SK-N-SH (cell line): ENCODE results near the gene EBNA1BP2. TPM values are rescaled to one million over a fixed set of nuclear protein-coding genes. Genes with fewer than 3 reads are reported as not detected.

Experiments
- CTCF ChIA-PET: fragments of 300-600, 350-600 bp; formaldehyde crosslinking; extraction: SDS; loops from one replicate; lab custom pipeline; 2021; lab: Yijun Ruan, JAX
- POLR2A ChIA-PET: fragments of 350-600 bp; sonication (Branson Sonifier 250); formaldehyde crosslinking; extraction: SDS; loops from one replicate; lab custom pipeline; 2020; ENCODE audit warnings: antibody characterized with exemption, inconsistent platforms; lab: Yijun Ruan, JAX
- DNase-seq: peaks from one replicate; pipeline ENCODE4 v3.0.0; 2012
- H2AFZ ChIP-seq: fragments of 200-600 bp; sonication (generic); 2 replicates; pipeline ENCODE4 v1.8.1; 2016; ENCODE audit warnings: antibody characterized with exemption, mild to moderate bottlenecking, low read depth
- H3F3A ChIP-seq: fragments of 200-600 bp; sonication (generic); replicated peaks from 2 replicates; pipeline ENCODE3; 2016; ENCODE audit warnings: antibody characterized with exemption, mild to moderate bottlenecking; ENCODE audit not compliant: insufficient read depth
- H3K27ac ChIP-seq, 2 experiments: fragments of 200-500 bp in 1 of 2; fragments of 200-600 bp in 1 of 2; sonication (Bioruptor generic) in 1 of 2; sonication (generic), shearing (Covaris generic) in 1 of 2; 2 replicates each; pipeline versions ENCODE4 v1.5.1 to v1.6.1; 2014 to 2016; ENCODE audit warnings: low read depth in 2 of 2, inconsistent platforms in 1 of 2, low read length in 1 of 2, mild to moderate bottlenecking in 1 of 2, mixed read lengths in 1 of 2
- H3K27me3 ChIP-seq: fragments of 200-600 bp; sonication (generic), shearing (Covaris generic); 2 replicates; pipeline ENCODE4 v1.6.1; 2016; ENCODE audit warnings: mixed run types; ENCODE audit not compliant: insufficient read depth
- H3K36me3 ChIP-seq, 2 experiments: fragments of 200-500 bp in 1 of 2; fragments of 200-600 bp in 1 of 2; sonication (Bioruptor generic) in 1 of 2; sonication (generic) in 1 of 2; replicated peaks in 1 of 2; 2 replicates each; pipeline versions ENCODE3 to v1.5.1; 2014 to 2016; ENCODE audit warnings: low read length in 1 of 2, mild to moderate bottlenecking in 1 of 2; ENCODE audit not compliant: insufficient read depth in 2 of 2, control insufficient read depth in 1 of 2
- H3K4me1 ChIP-seq, 2 experiments: fragments of 200-500 bp in 1 of 2; fragments of 200-600 bp in 1 of 2; sonication (Bioruptor generic) in 1 of 2; sonication (generic), shearing (Covaris generic) in 1 of 2; 2 replicates each; pipeline versions ENCODE4 v1.5.1 to v1.6.1; 2014 to 2016; ENCODE audit warnings: low read depth in 1 of 2, low read length in 1 of 2, mixed run types in 1 of 2; ENCODE audit not compliant: insufficient read depth in 2 of 2, control insufficient read depth in 1 of 2
- H3K4me2 ChIP-seq: fragments of 200-600 bp; sonication (generic), shearing (Covaris generic); 2 replicates; pipeline ENCODE4 v1.6.1; 2017; ENCODE audit warnings: mixed run types
- H3K4me3 ChIP-seq, 2 experiments: fragments of 200-500 bp in 1 of 2; fragments of 200-600 bp in 1 of 2; sonication (Bioruptor generic) in 1 of 2; sonication (generic), shearing (Covaris generic) in 1 of 2; 2 replicates each; pipeline versions ENCODE4 v1.5.1 to v1.8.1; 2014 to 2016; ENCODE audit warnings: low read depth in 2 of 2, inconsistent platforms in 1 of 2, low read length in 1 of 2, mild to moderate bottlenecking in 1 of 2, mixed read lengths in 1 of 2, moderate library complexity in 1 of 2
- H3K79me2 ChIP-seq: fragments of 200-600 bp; sonication (generic); 2 replicates; pipeline ENCODE4 v1.8.1; 2017; ENCODE audit warnings: mild to moderate bottlenecking; ENCODE audit not compliant: insufficient read depth
- H3K9ac ChIP-seq: fragments of 200-600 bp; sonication (generic); 2 replicates; pipeline ENCODE4 v1.6.1; 2017; ENCODE audit warnings: mixed run types
- H3K9me2 ChIP-seq: fragments of 200-600 bp; sonication (generic); 2 replicates; pipeline ENCODE4 v1.6.1; 2017; ENCODE audit warnings: mixed run types
- H3K9me3 ChIP-seq: fragments of 200-600 bp; sonication (generic); 2 replicates; pipeline ENCODE4 v1.6.1; 2017; ENCODE audit warnings: mixed run types, mild to moderate bottlenecking, moderate library complexity
- H4K20me1 ChIP-seq: fragments of 200-600 bp; sonication (generic); 2 replicates; pipeline ENCODE4 v1.6.1; 2017; ENCODE audit warnings: mild to moderate bottlenecking, mixed run types; ENCODE audit not compliant: insufficient read depth
- CTCF ChIP-seq: fragments of 200-600 bp; sonication (generic); IDR thresholded peaks from 2 replicates; pipeline ENCODE4 v1.6.1; 2017; ENCODE audit warnings: antibody characterized with exemption, mild to moderate bottlenecking, moderate library complexity
- ELF1 ChIP-seq: IDR thresholded peaks from 2 replicates; pipeline ENCODE4 v1.4.0; 2012
- EP300 ChIP-seq, 2 experiments: IDR thresholded peaks; 2 replicates each; pipeline versions ENCODE4 v1.4.0 to v1.6.1; 2012; ENCODE audit warnings: borderline replicate concordance in 1 of 2, low read depth in 1 of 2, low read length in 1 of 2
- EZH2phosphoT487 ChIP-seq: fragments of 200-600 bp; sonication (generic); IDR thresholded peaks from 2 replicates; pipeline ENCODE4 v1.6.1; 2017; ENCODE audit warnings: low read depth, mixed run types, mild to moderate bottlenecking, antibody characterized with exemption, moderate library complexity, borderline replicate concordance
- FOXJ3 ChIP-seq: sonication (generic); formaldehyde crosslinking; IDR thresholded peaks from 2 replicates; pipeline ENCODE4 v1.5.1; 2020; ENCODE audit warnings: mild to moderate bottlenecking, missing genetic modification reagents
- GABPA ChIP-seq: IDR thresholded peaks from 2 replicates; pipeline ENCODE4 v1.4.0; 2012; ENCODE audit warnings: low read depth, mild to moderate bottlenecking
- MXI1 ChIP-seq: IDR thresholded peaks from 2 replicates; pipeline ENCODE4 v1.6.1; 2012; ENCODE audit warnings: mild to moderate bottlenecking, low read depth, low read length, improper control_type of control experiment
- NRF1 ChIP-seq: IDR thresholded peaks from 2 replicates; pipeline ENCODE4 v1.6.1; 2012; ENCODE audit warnings: low read depth, mild to moderate bottlenecking, low read length
- PBX3 ChIP-seq: IDR thresholded peaks from 2 replicates; pipeline ENCODE4; 2012
- RCOR1 ChIP-seq: fragments of 150-350 bp; IDR thresholded peaks from 2 replicates; pipeline ENCODE4 v1.6.1; 2017; ENCODE audit warnings: antibody characterized with exemption, low read length
- RFX5 ChIP-seq: IDR thresholded peaks from 2 replicates; pipeline ENCODE4 v1.6.1; 2012; ENCODE audit warnings: mild to moderate bottlenecking, improper control_type of control experiment, low read length
- SIN3A ChIP-seq: IDR thresholded peaks from 2 replicates; pipeline ENCODE4 v1.6.1; 2012; ENCODE audit warnings: low read depth, mild to moderate bottlenecking, low read length, moderate library complexity, borderline replicate concordance
- SMC3 ChIP-seq: IDR thresholded peaks from 2 replicates; pipeline ENCODE4 v1.6.1; 2012; ENCODE audit warnings: low read depth, low read length, improper control_type of control experiment
- TAF1 ChIP-seq: IDR thresholded peaks from 2 replicates; pipeline ENCODE4 v1.6.1; 2012; ENCODE audit warnings: low read depth, mild to moderate bottlenecking, low read length, moderate library complexity, borderline replicate concordance
- TEAD4 ChIP-seq: IDR thresholded peaks from 2 replicates; pipeline ENCODE4 v1.4.0; 2012; ENCODE audit warnings: mild to moderate bottlenecking, borderline replicate concordance; ENCODE audit not compliant: insufficient read depth
- YY1 ChIP-seq: IDR thresholded peaks from 2 replicates; pipeline ENCODE4 v1.4.0; 2012; ENCODE audit warnings: low read depth, mild to moderate bottlenecking
- WGBS: methylation state at CpG from one replicate; pipeline ENCODE4 v1.1.6; 2017; ENCODE audit warnings: low lambda C conversion rate; 5-methylcytosine and 5-hydroxymethylcytosine counted together
- polyA plus RNA-seq, 3 experiments: library from polyadenylated mRNA; depleted of rRNA; stranded (reverse); fragments of >200 nt; gene quantifications; 2 replicates each; pipeline ENCODE4 v1.2.3, GENCODE V29; 2012
- TF ChIP-seq, protein P1 (sequence below): fragments of 150-350 bp; IDR thresholded peaks from 2 replicates; pipeline ENCODE4 v1.6.1; 2017; ENCODE audit warnings: antibody characterized with exemption, low read length, low read depth, borderline replicate concordance
- TF ChIP-seq, protein P2 (sequence below): fragments of 150-350 bp; IDR thresholded peaks from 2 replicates; pipeline ENCODE4 v1.6.1; 2016; ENCODE audit warnings: mild to moderate bottlenecking, low read depth, low read length
- TF ChIP-seq, protein P3 (sequence below): IDR thresholded peaks from 2 replicates; pipeline ENCODE4 v1.6.1; 2012; ENCODE audit warnings: mild to moderate bottlenecking, low read depth, low read length, moderate library complexity

EBNA1BP2 gene
- polyA plus RNA-seq, 1 of the 3 experiments (the other 2 are of a cell fraction) = 146 TPM

DNA sequence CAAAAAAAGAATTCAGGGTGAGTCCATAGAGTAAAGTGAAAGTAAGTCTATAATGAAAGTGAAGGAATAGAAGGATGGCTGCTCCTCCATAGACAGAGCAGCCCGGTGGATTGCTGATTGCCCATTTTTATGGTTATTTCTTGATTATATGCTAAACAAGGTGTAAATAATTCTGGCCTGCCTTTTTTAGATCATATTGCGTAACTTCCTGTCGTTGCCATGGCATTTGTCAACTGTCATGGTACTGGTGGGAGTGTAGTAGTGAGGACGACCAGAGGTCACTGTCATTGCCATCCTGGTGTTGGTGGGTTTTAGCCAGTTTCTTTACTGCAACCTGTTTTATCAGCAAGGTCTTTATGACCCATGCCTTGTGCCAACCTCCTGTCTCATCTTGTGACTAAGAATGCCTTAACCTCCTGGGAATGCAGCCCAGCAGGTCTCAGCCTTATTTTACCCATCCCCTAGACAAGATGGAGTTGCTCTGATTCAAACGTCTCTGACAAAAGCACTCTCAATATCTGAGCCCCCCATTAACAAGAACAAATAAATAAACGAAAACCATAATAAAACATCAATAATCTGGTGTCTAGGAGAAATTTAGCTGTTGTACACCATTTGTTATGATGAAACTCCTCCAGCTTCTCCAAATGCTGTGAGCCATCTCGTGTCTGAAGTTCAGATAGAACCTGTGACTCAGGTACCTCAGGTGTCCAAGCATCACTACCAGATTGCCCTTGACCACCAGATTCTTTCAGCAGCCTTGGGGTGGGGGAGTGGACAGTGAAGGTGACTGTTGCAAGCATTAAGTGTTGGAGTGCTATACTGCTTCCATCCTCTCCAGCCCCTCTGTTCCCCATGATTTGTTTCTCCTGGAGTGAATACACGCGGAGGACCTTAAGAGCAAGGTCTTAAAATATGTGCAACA lies 36.0 kb downstream of the EBNA1BP2 start:
- no peak overlapping the region; a peak in 1 of 4 replicates for H3K4me3 ChIP-seq
- no peaks in the 10 kb centered on the region for H3K79me2 ChIP-seq
- no peak overlapping the region for H2AFZ ChIP-seq
- H3K27ac ChIP-seq = no peak overlapping the region
- H3K4me2 ChIP-seq = no peak overlapping the region; the same call in 1 of the 2 replicates
- no peaks in the 10 kb centered on the region; a peak in 1 of 4 replicates for H3K4me1 ChIP-seq
- H4K20me1 ChIP-seq = no peaks in the 10 kb centered on the region
- DNase-seq = no peak
- CTCF ChIA-PET = no interaction called here
- H3K27me3 ChIP-seq = peaks cover 5% of the 10 kb centered on the region; the same call in 1 of the 2 replicates
- POLR2A ChIA-PET = no interaction called here
- H3K9me3 ChIP-seq = peaks cover 6% of the 10 kb centered on the region; the same call in 1 of the 2 replicates
- TF ChIP-seq EZH2phosphoT487 = no peak
- TF ChIP-seq RFX5 = no peak
- no peak for TF ChIP-seq YY1
- no peak for TF ChIP-seq EP300 (IDR thresholded peaks at IDR 0.05; ENCODE audit: borderline replicate concordance in 1 of 2, low read depth in 1 of 2, low read length in 1 of 2)
- TF ChIP-seq TAF1 = no peak
- no peak for TF ChIP-seq ELF1
- TF ChIP-seq, protein P1, sequence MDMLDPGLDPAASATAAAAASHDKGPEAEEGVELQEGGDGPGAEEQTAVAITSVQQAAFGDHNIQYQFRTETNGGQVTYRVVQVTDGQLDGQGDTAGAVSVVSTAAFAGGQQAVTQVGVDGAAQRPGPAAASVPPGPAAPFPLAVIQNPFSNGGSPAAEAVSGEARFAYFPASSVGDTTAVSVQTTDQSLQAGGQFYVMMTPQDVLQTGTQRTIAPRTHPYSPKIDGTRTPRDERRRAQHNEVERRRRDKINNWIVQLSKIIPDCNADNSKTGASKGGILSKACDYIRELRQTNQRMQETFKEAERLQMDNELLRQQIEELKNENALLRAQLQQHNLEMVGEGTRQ = no peak
- no peak for TF ChIP-seq TEAD4
- no peak for TF ChIP-seq SMC3
- no peak for TF ChIP-seq PBX3
- no peak for TF ChIP-seq GABPA
- no peak for TF ChIP-seq FOXJ3 (CRISPR knock-in tag)
- no peak for TF ChIP-seq MXI1
- TF ChIP-seq, protein P2, sequence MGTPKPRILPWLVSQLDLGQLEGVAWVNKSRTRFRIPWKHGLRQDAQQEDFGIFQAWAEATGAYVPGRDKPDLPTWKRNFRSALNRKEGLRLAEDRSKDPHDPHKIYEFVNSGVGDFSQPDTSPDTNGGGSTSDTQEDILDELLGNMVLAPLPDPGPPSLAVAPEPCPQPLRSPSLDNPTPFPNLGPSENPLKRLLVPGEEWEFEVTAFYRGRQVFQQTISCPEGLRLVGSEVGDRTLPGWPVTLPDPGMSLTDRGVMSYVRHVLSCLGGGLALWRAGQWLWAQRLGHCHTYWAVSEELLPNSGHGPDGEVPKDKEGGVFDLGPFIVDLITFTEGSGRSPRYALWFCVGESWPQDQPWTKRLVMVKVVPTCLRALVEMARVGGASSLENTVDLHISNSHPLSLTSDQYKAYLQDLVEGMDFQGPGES = no peak
- TF ChIP-seq CTCF = no peak
- TF ChIP-seq, protein P3, sequence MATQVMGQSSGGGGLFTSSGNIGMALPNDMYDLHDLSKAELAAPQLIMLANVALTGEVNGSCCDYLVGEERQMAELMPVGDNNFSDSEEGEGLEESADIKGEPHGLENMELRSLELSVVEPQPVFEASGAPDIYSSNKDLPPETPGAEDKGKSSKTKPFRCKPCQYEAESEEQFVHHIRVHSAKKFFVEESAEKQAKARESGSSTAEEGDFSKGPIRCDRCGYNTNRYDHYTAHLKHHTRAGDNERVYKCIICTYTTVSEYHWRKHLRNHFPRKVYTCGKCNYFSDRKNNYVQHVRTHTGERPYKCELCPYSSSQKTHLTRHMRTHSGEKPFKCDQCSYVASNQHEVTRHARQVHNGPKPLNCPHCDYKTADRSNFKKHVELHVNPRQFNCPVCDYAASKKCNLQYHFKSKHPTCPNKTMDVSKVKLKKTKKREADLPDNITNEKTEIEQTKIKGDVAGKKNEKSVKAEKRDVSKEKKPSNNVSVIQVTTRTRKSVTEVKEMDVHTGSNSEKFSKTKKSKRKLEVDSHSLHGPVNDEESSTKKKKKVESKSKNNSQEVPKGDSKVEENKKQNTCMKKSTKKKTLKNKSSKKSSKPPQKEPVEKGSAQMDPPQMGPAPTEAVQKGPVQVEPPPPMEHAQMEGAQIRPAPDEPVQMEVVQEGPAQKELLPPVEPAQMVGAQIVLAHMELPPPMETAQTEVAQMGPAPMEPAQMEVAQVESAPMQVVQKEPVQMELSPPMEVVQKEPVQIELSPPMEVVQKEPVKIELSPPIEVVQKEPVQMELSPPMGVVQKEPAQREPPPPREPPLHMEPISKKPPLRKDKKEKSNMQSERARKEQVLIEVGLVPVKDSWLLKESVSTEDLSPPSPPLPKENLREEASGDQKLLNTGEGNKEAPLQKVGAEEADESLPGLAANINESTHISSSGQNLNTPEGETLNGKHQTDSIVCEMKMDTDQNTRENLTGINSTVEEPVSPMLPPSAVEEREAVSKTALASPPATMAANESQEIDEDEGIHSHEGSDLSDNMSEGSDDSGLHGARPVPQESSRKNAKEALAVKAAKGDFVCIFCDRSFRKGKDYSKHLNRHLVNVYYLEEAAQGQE = no peak
- no peak for TF ChIP-seq NRF1
- no peak for TF ChIP-seq SIN3A
- TF ChIP-seq RCOR1 = no peak
- no peaks in the 10 kb centered on the region for H3K36me3 ChIP-seq
- H3F3A ChIP-seq = no peaks in the 10 kb centered on the region
- H3K9ac ChIP-seq = no peak overlapping the region
- 51% methylated on average over 9 of the region's 9 CpGs for WGBS
- no peaks in the 10 kb centered on the region for H3K9me2 ChIP-seq
